Measurements from ENCODE around the gene ARMC5.

GRCh38 chr16:31451681-31452351, 7.5 kb upstream of the ARMC5 start:
- TF ChIP-seq CTCF (IDR thresholded peaks at IDR 0.05) (peak; percentile 22 to 53 (median 40)), POLR2A (IDR thresholded peaks at IDR 0.05) (no peak), POLR2AphosphoS5 (IDR thresholded peaks at IDR 0.05) (no peak), EP300 (IDR thresholded peaks at IDR 0.05) (no peak)
